GM12872 (cell line): ENCODE data around the gene TSR3.

Experiments
- CTCF ChIP-seq: IDR thresholded peaks from 3 replicates; pipeline ENCODE4 v1.5.1; 2011; ENCODE audit warnings: low read depth, mild to moderate bottlenecking, low read length, moderate library complexity; ENCODE audit not compliant: insufficient read depth

TSR3 gene

GRCh38 chr16:1381612-1382406, 30.1 kb upstream of the TSR3 start:
- TF ChIP-seq CTCF = no peak

- TF ChIP-seq CTCF = no peak
Observed at GRCh38 chr16:1380195-1380594, 28.5 kb upstream of the TSR3 start.

GRCh38 chr16:1379304-1380076, 27.8 kb upstream of the TSR3 start:
- TF ChIP-seq CTCF = no peak

GRCh38 chr16:1378804-1379303, 27.2 kb upstream of the TSR3 start:
- no peak for TF ChIP-seq CTCF

GRCh38 chr16:1378087-1378803, 26.6 kb upstream of the TSR3 start:
- no peak for TF ChIP-seq CTCF

GRCh38 chr16:1377406-1378010, 25.8 kb upstream of the TSR3 start:
- TF ChIP-seq CTCF = no peak
